ENCODE data around the gene MOB1A.
"Not testable (repeated sequence)": the region's sequence is repeated elsewhere in the genome, so short reads cannot be mapped to it uniquely, and the experiment has no call there.

The MOB1A gene

GRCh38 chr2:74198461-74199274 lies 20.0 kb upstream of the MOB1A start, which contains the start of gene MTHFD2:
Gene MTHFD2, plus strand, starts transcription at chr2:74198615. Its CDS starts 27 bp downstream, at chr2:74198642.
- peak; percentile 97 to 100 (median 98) for DNase-seq

GRCh38 chr2:74198023-74198460 lies 19.4 kb upstream of the MOB1A start:
- no peak for DNase-seq

- DNase-seq = no peak
These were observed 18.4 kb upstream of the MOB1A start for GRCh38 chr2:74197049-74197448.

- no peak for DNase-seq
These were observed 16.1 kb upstream of the MOB1A start for GRCh38 chr2:74194799-74195198.

GRCh38 chr2:74191596-74192380 lies 13.1 kb upstream of the MOB1A start:
- no peak for DNase-seq

GRCh38 chr2:74188696-74189095 lies 10.0 kb upstream of the MOB1A start:
- no peak for DNase-seq

- DNase-seq = peak in 1 of 4 experiments; percentile 38
These were observed 9.4 kb upstream of the MOB1A start for GRCh38 chr2:74188018-74188601.

- not testable (repeated sequence) for DNase-seq
These were observed 8.0 kb upstream of the MOB1A start for GRCh38 chr2:74186706-74187105.

GRCh38 chr2:74186038-74186437 lies 7.4 kb upstream of the MOB1A start:
- DNase-seq = peak; percentile 92 to 98 (median 94)

- peak in 1 of 4 experiments; percentile 30 for DNase-seq
These were observed 5.2 kb upstream of the MOB1A start for GRCh38 chr2:74183878-74184277.

GRCh38 chr2:74181739-74182138 lies 3.1 kb upstream of the MOB1A start:
- peak; percentile 92 to 98 (median 96) for DNase-seq

- DNase-seq = no peak
These were observed 585 bp upstream of the MOB1A start for GRCh38 chr2:74179063-74179865.

- DNase-seq = no peak
These were observed 983 bp downstream of the MOB1A start for GRCh38 chr2:74177696-74178095.

GRCh38 chr2:74174909-74175308 lies 3.8 kb downstream of the MOB1A start:
- no peak for DNase-seq

- DNase-seq = no peak
These were observed 9.9 kb downstream of the MOB1A start for GRCh38 chr2:74168739-74169138.

GRCh38 chr2:74164761-74165160 lies 13.9 kb downstream of the MOB1A start:
- no peak for DNase-seq

- DNase-seq = no peak
These were observed 15.7 kb downstream of the MOB1A start for GRCh38 chr2:74162951-74163350.

GRCh38 chr2:74155830-74156229 lies 22.8 kb downstream of the MOB1A start:
- no peak for DNase-seq

GRCh38 chr2:74152954-74153353 lies 25.7 kb downstream of the MOB1A start:
- no peak for DNase-seq

GRCh38 chr2:74149570-74150319 lies 28.9 kb downstream of the MOB1A start:
- DNase-seq = no peak

- peak in 1 of 4 experiments; percentile 5 for DNase-seq
These were observed 29.5 kb downstream of the MOB1A start for GRCh38 chr2:74149247-74149525.

Measured in suppressor macrophage (primary cell).